EL (cell line): ENCODE data around the gene OSBPL3.

Experiments
- DNase-seq: peaks from one replicate; pipeline ENCODE4 v3.0.0-alpha.2; 2016

The OSBPL3 gene

GRCh38 chr7:24784277-24784676 is 195.7 kb downstream of the OSBPL3 start:
- DNase-seq: no peak

- DNase-seq: peak; percentile 60
Measured at GRCh38 chr7:24783698-24784097, 196.3 kb downstream of the OSBPL3 start.

- DNase-seq: no peak
Measured at GRCh38 chr7:24781106-24781505, 198.9 kb downstream of the OSBPL3 start.

GRCh38 chr7:24779283-24779655 is 200.7 kb downstream of the OSBPL3 start:
- no peak for DNase-seq

- DNase-seq: peak; percentile 83
Measured at GRCh38 chr7:24778543-24779282, 201.3 kb downstream of the OSBPL3 start.

GRCh38 chr7:24777806-24778205 is 202.2 kb downstream of the OSBPL3 start:
- no peak for DNase-seq

GRCh38 chr7:24773646-24774045 is 206.3 kb downstream of the OSBPL3 start:
- DNase-seq: no peak

GRCh38 chr7:24769851-24770250 is 210.1 kb downstream of the OSBPL3 start:
- DNase-seq: no peak

- no peak for DNase-seq
Measured at GRCh38 chr7:24769014-24769830, 210.8 kb downstream of the OSBPL3 start.

GRCh38 chr7:24767878-24768569 is 212.0 kb downstream of the OSBPL3 start:
- no peak for DNase-seq

GRCh38 chr7:24764972-24765744 is 214.8 kb downstream of the OSBPL3 start:
- no peak for DNase-seq

- DNase-seq: no peak
Measured at GRCh38 chr7:24764011-24764410, 216.0 kb downstream of the OSBPL3 start.

- no peak for DNase-seq
Measured at GRCh38 chr7:24763303-24763901, 216.6 kb downstream of the OSBPL3 start.

- DNase-seq: no peak
Measured at GRCh38 chr7:24762771-24763170, 217.2 kb downstream of the OSBPL3 start.

- no peak for DNase-seq
Measured at GRCh38 chr7:24760968-24761367, 219.0 kb downstream of the OSBPL3 start.

GRCh38 chr7:24757353-24758275 is 222.4 kb downstream of the OSBPL3 start, which contains the start of gene GSDME:
GSDME (minus strand) TSS chr7:24757464; CDS start chr7:24749774, 7,690 bp downstream.
- DNase-seq: peak; percentile 80

GRCh38 chr7:24756545-24757352 is 223.2 kb downstream of the OSBPL3 start:
- DNase-seq: peak; percentile 69

- peak; percentile 60 for DNase-seq
Measured at GRCh38 chr7:24755541-24756407, 224.2 kb downstream of the OSBPL3 start.

- DNase-seq: no peak
Measured at GRCh38 chr7:24754906-24755506, 225.0 kb downstream of the OSBPL3 start.
